Stimulated activated CD4-positive, alpha-beta T cell treated with anti-CD3 and anti-CD28 coated beads, Interleukin-4, amount 100 ng/mL, for 48 hours (primary cell): ENCODE data around the gene CXCL6.

Experiments used
- DNase-seq, 2 donors: peaks; one replicate each; pipeline ENCODE4 v3.0.0-alpha.2; 2020; ENCODE audit warnings: low read depth in 2 of 2

The CXCL6 gene

DNA sequence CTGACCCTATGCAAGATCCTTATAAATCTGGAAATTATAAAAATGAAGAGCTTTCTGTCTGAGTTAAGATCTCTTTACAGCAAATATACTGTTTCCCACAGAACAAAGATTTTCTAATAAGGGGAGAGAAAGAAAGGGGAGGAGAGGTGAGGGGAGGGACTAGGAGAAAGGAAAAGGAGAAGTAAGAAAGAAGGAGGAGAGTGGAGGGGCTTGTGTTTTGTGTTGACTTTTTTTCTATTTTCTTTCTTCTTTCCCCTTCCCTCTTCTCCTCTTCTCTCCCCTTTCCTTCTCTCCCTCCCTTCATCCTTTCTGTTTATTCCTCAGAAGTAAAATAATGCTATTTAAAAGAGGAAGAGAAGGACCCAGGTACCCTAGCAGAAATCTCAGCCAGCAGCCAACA, 6.2 kb downstream of the CXCL6 start:
- DNase-seq: no peak

DNA sequence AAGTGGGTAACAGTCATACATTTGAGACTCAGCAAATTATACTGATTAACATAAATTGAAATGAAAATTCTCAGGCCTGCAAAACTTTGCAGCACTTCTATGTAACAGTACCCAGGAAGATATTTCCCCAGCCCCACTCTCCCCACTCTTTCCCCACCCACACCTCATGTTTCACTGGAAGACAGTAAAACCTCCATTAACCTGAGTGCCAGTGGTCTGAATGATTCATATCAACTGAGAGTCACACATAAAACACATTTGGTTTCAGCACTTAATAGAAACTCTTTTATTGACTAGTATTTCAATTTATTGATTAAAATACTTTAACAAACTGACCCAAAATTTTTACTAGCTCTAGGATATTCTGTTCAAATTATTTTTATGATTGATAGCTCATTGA, 6.9 kb downstream of the CXCL6 start:
- no peak for DNase-seq

DNA sequence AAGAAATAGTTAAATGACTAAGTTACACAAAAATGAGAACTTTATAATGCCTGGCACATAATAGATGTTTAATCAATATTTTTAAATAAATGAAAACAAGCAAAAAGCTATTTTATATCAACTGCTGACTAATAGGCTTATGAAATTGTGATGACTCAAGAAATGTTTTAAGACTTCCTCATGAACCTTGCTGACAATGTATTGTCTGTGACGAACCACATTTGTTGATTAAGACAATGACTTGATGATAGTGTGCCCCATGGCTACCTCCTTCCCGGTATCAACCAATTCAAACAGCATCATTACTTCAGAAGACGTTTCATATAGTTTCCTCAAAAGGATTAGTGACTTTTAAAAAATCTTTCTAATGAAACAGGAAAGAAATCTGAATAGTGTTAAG, 7.9 kb downstream of the CXCL6 start:
- DNase-seq: no peak

DNA sequence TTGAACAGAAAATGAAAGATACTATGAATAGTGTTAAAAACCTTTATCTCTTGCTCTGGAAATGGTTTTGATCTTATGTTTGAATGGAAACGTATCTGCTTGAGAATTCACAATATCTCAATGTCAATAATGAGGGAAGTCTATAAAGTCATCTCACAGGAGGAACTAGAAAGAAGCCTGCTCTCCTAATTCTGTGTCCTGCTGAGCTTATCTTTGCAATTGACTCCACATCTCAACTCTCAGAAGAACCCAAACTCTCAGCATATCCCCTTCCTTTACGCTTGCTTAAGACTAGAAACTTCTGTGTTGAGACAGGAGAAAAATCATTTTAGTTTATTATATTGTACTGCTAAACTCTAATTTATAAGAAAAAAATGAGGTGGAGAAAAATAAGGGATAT, 8.3 kb downstream of the CXCL6 start:
- no peak for DNase-seq

DNA sequence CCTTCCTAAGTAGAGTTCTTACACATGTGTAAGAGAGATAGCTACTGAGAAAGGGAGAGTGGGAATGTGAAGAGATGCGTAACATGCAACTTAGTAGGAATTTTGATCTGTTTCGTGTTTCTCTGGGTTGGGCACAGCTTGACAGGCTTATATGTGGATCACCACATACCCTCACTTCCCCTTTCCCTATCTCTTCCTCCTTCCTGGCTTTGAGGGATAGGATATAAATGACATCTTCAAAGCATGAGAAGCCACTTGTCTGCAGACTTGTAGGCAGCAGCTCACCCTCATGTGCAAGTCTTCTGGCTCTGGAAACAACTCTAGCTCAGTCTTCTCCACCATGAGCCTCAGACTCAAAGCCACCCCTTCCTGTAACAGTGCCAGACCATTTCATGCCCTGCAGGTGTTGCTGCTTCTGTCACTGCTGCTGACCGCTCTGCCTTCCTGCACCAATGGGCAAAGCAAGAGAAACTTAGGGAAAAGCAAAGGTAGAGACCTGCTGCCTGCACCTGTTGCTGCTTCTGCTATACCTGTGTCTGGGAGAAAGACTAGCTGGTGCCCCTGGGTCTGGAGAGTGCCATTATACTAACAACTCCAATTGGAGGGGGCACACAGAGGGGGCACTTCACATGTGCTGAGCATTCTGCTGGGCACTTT, 11.2 kb downstream of the CXCL6 start:
- no peak for DNase-seq

DNA sequence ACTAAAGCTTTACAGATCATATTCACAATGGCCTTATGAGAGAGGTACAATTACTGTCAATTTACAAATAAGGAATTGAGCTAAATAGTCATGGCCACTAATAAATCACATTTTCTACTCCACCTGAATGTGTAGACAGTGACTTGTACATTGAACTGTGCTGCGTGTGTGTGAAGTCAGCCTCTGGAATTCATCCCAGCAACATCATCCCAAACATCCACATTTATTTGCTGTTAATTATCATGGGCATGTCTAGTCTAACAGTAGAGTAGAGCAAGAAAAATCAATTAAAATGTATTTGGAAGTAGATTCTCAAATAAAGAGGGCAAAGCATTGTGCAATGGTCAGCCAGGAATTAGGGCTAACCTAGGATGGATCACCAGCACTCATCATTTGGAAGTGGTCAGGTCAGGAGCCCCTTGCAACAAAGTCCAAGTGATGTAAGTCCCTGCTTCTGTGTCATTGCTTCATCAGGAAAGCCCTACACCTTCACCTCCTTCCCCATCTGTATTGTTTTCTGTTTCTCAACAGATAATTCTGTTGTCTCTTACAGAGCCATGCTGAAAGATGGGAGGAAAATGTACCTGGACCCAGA, 11.8 kb downstream of the CXCL6 start:
- no peak for DNase-seq

DNA sequence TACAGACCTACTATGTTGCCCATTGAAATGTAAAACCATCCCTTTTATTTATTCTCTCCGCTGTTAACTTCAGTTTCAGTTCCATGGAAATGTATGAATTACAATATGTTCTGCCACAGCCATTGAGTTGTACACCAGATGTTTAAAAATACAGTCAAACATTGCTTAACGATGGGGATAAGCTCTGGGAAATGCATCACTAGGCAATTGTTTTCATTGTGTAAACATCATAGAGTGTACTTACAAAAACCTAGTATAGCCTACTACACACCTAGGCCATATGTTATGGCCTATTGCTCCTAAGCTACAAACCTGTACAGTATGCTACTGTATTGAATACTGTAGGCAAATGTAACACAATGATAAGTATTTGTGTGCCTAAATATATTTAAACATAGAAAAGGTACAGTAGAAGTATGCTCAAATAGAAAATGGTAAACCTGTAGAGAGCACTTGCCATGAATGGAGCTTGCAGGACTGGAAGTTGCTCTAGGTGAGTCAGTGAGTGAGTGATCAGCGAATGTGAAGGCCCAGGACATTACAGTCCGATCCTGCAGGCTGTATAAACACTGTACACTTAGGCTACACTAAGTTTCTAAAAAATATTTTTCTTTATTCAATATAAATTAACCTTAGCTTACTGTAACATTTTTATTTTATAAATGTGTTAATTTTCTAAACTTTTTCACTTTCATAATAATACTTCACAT, 13.9 kb downstream of the CXCL6 start:
- DNase-seq: no peak

DNA sequence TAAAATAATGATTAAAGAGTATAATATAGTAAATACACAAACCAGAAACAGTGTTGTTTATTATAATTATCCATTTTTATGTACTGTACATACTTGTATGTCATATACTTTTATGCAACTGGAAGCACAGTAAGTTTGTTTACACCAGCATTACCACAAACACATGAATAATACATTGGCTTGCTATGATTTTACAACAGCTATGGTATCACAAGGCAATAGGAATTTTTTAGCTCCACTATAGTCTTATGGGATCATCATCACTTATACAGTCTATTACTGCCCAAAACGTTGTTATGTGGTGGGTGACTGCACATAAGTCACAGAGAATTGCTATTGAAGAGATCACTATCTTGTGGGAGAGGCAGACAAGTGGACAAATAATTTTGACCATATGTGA, 14.8 kb downstream of the CXCL6 start:
- DNase-seq: no peak

DNA sequence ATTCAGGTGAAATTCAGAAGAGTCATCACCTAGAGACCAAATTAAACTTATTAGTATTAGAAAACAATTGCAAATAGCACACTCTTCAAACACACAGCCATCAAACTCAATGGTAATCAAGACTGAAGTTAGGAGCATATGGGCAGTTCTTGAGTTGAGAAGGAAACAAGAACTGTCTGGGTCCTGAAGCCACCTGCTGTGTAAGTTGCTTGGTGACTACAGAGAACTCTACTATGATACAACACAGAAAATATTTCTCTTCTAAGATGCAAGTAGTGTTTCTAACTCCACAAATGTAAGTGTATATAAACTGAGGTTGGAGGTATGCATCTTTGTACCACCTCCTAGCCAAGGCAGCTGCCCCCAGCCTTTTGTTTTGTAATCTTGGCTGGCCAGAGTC, 16.3 kb downstream of the CXCL6 start:
- no peak for DNase-seq

DNA sequence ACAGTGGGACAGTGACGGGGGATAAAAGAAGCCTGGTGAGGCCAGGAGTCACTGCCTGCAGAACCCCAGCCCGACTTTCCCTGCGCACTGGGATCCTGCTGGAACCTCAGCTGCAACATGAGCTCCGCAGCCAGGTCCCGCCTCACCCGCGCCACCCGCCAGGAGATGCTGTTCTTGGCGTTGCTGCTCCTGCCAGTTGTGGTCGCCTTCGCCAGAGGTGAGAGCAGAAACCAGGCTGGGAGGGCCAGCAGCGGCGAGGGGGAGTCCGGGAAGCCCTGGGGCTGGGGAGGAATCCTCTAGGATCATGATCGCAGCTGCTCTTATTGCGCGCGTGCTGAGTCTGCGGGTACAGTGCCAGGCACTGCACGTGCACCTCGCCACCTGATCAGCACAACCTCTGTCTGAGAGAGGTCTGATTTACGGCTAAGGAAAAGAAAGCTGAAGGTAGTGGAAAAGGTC, 16.8 kb downstream of the CXCL6 start, which contains the start of gene PF4V1:
Gene PF4V1 (plus strand): TSS at position 51 of the 459 bp plus-strand sequence. CDS start 67 bp downstream, at position 118.
- no peak for DNase-seq

DNA sequence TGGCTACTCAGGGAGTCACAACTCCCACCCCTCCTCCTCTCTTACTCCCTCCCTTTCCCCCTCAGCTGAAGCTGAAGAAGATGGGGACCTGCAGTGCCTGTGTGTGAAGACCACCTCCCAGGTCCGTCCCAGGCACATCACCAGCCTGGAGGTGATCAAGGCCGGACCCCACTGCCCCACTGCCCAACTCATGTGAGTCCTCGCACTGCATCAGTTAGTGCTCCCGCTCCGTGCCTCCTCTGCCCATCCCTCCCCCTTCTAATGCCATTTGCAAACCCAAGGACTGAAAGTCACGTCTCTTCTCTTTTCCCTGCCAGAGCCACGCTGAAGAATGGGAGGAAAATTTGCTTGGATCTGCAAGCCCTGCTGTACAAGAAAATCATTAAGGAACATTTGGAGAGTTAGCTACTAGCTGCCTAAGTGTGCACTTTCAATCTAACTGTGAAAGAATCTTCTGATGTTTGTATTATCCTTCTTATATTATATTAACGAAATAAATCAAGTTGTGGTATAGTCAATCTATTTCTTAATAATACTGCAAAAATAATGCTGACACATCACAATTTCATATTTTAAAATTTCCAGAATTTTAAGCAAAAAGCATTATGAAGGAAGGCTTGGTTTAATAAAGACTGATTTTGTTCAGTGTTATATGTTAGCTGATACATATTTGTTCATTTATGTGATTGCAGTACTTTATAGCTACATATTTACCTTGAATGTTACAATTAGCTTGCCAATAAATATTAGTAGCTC, 17.4 kb downstream of the CXCL6 start:
- no peak for DNase-seq

DNA sequence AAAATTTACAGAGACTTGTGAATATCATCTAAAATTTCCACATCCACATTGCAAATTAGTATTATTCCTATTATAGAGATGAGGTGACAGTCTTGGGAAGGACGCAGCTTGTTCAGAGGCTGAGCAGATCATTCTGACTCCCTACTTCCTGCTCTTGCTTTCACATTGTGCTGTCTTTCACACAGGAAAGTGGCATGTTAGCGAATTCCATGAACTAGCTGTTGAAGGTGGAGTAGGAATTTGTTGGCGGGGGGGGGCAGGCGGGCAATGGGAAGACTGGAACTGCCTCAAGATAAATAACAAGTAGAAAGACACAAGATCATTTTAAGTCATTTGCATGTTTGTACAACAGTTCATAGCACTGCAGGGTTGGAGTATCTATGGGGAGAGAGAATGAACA, 18.9 kb downstream of the CXCL6 start:
- DNase-seq: no peak

DNA sequence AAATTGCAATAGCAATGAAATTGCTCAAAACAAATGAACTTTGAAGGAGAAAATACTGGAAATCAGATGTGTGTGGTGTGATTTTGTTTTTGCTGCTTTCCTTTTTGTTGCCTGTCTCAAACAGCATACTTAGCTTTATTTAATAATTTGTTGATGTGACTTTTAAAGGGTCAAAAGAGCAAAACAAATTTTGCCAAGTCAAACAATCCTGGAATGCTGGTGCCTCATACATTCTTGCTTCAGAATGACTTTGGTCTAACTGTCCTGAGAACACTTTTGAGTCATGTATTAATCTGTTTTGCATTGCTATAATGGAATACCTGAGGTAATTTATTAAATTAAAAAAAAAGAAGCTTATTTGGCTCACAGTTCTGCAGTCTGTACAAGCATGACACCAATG, 20.0 kb downstream of the CXCL6 start:
- DNase-seq: no peak

DNA sequence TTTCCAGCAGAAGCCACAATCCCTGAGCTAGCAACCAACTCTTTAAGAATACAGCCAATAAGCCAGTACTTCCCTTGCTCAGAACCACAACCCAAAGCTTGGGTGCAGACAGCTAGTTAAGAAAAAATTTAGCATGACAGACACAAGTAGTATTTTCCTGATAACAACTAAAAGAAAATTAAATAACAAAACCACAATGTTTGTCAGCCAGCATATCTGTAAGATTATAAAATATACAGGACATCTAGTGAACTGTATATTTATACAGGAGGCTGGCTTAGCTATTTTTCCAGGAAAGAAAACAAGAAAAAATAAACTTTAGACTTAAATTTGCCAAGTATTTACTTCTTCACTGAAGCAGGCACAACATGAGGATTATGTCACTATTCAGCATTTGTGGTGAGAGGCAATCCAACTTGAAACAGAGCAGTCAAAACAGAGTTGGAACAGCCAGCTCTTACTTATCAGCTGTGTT, 23.2 kb downstream of the CXCL6 start:
- DNase-seq: no peak

DNA sequence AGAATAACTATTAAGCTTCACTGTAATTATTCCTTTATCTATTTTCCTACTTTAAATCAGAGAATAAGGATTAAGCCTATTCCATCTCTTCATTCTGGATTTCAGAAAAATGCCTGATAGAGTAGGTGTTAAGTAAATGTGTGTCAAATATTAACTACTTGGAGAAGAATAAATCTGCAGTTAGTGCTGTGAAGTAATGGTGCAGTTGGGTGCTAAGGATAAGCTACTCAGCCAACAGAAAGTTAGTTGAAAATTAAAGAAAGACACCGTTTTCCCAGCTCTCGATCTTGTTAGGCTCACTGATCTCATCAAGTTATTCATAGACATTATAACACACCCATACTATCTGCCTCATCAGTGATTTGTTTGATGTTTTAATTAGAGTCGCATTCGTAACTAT, 23.7 kb downstream of the CXCL6 start:
- DNase-seq: no peak

DNA sequence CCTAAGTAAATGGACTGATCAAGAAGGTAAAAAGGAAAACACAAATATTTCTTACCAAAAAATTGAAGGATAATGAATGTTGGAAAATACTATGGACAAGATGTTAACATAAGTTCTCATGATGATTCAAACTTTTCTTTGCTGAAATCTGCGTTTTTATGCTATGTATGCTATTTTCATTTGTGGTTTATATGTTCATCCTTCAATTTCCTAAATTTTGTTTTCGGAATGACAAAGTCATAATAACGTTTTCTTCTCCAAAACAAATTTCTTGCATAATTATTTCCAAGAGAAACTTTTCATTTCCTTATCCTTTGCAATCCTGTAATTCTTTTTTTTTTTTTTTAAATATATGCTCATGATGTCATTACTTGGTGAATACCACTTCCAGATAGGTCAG, 24.4 kb downstream of the CXCL6 start:
- DNase-seq: no peak

DNA sequence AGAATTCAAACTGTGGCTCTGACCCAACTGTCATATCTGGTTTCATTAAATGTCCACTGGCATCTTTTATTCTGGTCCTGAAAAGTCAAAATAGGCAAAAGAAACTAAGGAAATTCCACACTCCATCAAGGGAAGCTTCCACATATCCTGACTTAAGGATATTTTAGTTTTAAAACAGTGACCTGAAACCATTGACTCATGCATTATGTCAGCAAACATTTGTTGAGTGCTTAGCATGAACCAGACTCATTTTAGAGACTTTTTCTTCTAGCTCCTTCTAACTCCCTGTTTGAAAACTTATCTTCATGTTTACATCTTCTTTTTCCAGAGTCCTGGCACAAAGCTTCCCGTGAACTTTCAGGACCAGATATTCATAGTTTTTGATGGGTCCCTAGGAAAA, 25.8 kb downstream of the CXCL6 start:
- DNase-seq: no peak

DNA sequence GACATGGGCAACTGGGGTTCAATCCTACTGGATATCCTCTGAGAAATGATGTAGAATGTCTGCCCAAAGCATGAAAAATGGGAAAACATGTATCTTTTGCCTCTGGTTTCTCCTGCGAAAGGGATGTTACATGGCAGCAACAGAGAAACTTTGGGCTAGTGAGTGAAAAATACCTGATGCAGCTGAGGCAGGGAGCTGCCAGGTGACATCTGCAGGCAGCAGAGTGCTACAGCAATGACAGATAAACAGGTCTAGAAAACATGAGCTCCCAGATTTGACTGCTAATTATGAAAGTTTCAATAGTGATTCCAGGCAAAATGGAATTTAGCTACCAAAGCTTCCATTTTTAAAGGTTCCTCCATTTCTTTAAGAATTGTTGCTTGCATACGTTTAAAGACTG, 27.9 kb downstream of the CXCL6 start:
- DNase-seq: no peak

DNA sequence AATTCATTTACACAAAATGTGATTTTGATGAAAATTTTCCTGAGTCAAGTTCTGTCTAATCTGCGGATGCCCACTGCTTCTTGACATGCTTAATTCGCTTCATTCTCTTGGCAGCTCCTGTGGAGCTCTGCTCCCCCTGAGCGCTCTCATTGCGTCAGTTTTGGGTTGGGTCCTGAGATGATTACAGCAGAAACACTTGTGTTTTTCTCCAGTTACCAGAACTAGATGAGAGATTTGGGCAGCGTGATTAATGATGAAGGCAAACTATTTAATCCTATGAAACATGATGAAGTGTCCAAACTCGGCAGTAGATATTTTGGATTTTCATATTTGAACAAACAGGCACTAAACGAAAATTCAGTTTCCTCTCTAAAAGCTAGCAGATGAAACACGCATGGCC, 28.5 kb downstream of the CXCL6 start:
- DNase-seq: no peak

DNA sequence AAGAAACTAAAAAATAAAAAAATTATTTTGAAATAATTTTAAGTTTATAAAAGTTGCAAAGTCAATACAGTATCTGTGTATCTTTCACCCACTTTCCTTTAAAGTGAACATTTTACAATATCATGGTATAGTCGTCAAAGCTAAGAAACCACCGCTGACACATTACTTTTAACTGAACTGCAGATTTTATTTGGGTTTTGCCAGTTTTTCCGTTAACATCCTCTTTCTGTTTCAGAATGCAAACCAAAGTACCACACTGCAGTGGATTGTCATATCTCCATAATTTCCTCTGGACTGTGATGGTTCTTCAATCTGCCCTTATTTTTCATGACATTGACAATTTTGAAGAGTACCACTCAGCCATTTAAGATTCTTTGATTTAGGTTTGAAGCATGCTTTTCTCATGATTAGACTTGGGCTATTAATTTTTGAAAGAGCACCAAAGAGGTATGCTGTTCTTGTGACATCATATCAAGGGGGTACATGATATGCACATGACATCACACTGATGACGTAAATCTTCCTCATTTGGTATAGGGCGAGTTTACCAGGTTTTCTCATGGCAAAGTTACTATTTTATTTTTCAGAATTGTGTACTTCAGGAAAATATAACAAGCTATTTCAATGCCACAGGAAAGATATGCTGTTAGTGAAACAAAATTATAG, 29.1 kb downstream of the CXCL6 start:
- DNase-seq: no peak

DNA sequence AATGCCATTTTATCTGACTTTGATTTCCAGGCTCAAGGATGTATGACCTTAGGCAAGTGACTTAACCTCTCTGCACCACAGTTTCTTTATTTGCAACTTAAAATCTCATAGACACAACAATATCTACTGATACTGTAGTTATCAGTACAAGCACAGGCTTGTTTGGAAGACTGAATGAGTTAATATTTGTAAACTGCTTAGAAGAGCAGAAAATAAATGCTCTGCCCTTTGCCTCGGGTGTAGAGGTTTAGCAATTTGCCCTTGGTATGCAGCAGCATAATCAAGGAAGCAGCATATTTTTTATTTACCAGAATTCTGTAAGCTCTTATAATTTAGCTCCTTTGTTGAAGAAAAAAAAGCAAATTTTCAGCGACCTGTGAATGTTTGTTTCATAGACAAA, 29.8 kb downstream of the CXCL6 start:
- DNase-seq: no peak

DNA sequence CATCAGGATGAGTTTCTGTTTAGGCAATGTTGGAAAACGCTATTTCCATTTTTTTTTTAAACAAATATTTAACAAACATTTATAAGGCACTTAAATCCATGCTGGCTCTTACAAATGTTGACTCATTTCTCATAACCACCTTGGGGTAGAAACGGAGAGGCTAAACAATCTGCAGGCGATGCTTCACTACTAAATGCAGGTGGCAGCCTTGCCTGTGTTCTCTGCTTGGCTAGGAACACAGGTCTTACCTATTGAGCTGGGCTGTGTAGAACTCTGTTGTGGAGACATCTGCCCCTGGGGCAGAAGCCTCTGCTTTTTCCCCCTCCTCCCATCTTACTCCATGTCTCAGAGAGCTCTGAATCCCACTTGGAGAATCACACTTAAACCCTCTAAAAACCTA, 31.3 kb downstream of the CXCL6 start:
- no peak for DNase-seq
